NB4 (cell line): ENCODE results near the gene SESN3.

Source experiments
- DNase-seq: peaks from one replicate; pipeline ENCODE4 v3.0.0; 2010; ENCODE audit warnings: low read depth
- H3K4me3 ChIP-seq: one replicate; pipeline ENCODE4 v1.5.1; 2011; ENCODE audit warnings: mild to moderate bottlenecking, low read depth, low read length, moderate library complexity
- MYC ChIP-seq: IDR thresholded peaks from 2 replicates; pipeline ENCODE4 v1.6.1; 2011; ENCODE audit warnings: low read depth, low read length
- POLR2A ChIP-seq: IDR thresholded peaks from 2 replicates; pipeline ENCODE4 v1.6.1; 2011; ENCODE audit warnings: mild to moderate bottlenecking; ENCODE audit not compliant: insufficient read length; ENCODE audit errors: extremely low read depth
- TF ChIP-seq, protein P1 (sequence below): IDR thresholded peaks from one replicate; pipeline ENCODE4 v1.5.1; 2012; ENCODE audit warnings: low read depth, low read length
- TF ChIP-seq, protein P2 (sequence below): IDR thresholded peaks from 2 replicates; pipeline ENCODE4 v1.6.1; 2011; ENCODE audit warnings: low read depth, low read length

SESN3 gene

DNA sequence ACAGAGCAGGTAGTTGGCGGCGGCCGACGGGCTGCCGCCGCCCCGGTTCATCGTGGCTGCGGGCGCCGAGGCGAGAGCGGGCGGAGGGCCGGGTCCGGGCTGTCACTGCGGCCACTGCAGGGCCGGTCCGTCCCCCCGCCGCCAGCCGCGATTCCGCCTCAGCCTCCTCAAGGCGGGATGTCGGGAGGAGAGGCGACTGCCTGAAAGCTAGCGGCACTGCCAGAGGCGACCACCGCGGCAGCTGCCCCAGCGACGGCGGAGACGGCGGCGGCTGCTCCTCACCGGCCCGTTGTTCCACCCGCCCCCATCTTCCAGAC, 234 bp downstream of the SESN3 start:
- H3K4me3 ChIP-seq, result peak overlapping the region; percentile 84
- DNase-seq, result no peak
- TF ChIP-seq, protein P1, sequence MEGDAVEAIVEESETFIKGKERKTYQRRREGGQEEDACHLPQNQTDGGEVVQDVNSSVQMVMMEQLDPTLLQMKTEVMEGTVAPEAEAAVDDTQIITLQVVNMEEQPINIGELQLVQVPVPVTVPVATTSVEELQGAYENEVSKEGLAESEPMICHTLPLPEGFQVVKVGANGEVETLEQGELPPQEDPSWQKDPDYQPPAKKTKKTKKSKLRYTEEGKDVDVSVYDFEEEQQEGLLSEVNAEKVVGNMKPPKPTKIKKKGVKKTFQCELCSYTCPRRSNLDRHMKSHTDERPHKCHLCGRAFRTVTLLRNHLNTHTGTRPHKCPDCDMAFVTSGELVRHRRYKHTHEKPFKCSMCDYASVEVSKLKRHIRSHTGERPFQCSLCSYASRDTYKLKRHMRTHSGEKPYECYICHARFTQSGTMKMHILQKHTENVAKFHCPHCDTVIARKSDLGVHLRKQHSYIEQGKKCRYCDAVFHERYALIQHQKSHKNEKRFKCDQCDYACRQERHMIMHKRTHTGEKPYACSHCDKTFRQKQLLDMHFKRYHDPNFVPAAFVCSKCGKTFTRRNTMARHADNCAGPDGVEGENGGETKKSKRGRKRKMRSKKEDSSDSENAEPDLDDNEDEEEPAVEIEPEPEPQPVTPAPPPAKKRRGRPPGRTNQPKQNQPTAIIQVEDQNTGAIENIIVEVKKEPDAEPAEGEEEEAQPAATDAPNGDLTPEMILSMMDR, result no peak
- 0 out of 2 replicates have a peak, but pooled peaks have one; percentile 16 for TF ChIP-seq MYC

DNA sequence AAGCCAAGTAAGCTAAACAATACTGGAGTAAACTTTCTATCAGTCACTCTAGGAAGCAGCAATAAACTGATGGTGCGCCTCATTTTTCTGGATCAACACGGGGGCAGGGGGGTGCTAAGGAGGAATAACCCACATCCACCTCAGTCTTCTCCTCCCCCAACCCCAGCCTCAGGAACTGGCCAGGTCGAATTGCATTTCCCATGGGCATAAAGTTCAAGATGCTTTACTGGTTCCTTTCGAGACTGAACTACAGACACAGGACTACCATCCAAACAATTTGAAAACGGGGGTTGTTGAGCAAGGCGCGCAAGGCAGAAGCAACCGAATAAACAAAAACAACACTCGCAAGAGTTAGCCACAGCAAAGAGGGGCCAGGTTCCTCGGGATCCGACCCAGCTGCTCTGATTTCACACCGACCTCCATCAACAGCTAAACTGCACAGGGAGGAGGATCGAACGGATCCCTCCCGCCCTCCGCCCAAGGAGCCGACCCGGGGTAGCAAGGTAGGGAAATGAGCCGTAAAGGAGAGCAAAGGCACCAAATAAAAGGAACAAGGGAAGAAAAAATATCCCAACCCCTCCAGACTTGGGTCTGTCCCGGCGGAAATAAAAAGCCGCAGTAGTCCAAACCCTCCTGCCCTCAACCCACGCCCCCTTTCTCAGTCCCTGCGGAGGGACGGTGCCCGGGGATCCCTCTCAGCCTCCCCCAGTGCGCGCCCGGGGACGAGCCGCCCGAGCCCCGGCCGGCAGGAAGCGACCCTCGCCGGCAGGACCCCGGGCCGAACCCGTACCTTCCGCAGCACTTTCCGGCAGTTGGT, 801 bp downstream of the SESN3 start:
- no peak for TF ChIP-seq POLR2A
- TF ChIP-seq, protein P1, result no peak
- TF ChIP-seq, protein P2, sequence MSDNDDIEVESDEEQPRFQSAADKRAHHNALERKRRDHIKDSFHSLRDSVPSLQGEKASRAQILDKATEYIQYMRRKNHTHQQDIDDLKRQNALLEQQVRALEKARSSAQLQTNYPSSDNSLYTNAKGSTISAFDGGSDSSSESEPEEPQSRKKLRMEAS, result no peak
- no peak for TF ChIP-seq MYC
- peak; percentile 67 for DNase-seq
- H3K4me3 ChIP-seq, result peak overlapping the region; percentile 84

DNA sequence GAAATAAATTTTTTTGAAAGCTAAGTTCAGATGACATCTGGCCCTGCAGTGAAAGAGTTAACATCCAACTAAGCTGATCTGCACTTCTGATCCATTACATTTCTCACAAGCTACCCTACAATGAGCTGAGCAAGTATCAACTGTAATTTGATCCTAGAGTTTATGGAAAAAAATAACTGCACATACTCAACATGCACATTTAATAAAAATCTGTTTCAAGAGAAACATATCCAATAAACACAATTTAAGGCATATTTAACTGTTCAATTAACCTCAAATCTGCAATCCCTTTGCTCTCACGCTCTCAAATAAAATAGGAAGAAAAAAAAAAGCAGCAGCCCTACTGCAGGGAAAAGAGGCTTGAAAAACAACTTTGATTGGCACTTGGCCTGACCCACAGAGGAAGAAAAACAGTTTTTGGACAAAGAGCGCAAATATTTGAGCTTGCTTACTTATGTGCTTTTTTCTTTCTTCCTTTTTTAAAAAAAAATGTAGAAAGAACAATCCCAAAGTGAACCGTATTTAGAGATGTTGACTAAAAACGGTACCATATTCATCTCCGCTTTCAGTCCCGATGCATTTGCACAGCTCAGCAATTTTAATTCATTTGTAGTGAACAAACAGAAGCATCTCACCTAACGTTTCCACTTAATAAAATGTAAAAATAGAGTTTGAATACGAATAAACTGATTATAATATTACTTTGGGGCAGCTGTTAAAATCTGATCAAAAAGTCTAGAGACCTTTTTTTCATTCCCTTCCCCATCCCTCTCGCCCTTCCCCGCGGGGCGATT, 1.6 kb downstream of the SESN3 start:
- H3K4me3 ChIP-seq, result peak overlapping the region; percentile 84
- peak; percentile 43 for DNase-seq
- TF ChIP-seq, protein P2, result no peak
- TF ChIP-seq, protein P1, result no peak
- no peak for TF ChIP-seq MYC
- no peak for TF ChIP-seq POLR2A

DNA sequence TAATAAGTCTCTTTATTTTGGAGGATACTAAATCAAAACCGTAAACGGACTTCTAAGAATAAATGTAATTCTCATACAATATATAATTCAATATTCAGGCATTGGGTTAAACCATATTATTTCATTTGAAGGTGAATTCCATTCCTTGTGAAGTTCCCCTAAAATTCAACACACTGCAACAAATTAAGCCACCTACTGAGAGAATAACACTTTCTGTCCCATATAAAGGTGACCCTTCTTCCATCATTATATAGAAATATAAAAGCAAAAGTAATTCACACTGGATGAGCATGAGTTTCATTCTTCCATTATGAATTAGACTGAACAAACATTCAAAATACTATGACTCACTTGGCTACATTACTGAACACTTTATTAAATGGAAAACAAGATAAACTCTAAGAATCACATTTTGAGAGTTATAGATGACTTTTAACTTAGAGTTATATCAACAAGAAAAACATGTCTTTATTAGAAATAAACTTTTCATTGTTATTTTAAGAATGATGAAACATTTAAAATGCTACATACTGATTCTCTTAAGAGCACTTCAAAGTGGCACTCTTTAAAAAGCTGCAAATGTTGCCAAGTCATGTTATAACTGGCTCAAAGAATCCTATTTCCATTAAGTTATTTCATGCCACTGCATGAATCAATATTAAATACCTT, 2.8 kb downstream of the SESN3 start:
- peak; percentile 24 for DNase-seq
- H3K4me3 ChIP-seq, result peak overlapping the region; percentile 84
- TF ChIP-seq MYC (no peak), POLR2A (no peak)
- TF ChIP-seq, protein P2, result no peak
- TF ChIP-seq, protein P1, result no peak

DNA sequence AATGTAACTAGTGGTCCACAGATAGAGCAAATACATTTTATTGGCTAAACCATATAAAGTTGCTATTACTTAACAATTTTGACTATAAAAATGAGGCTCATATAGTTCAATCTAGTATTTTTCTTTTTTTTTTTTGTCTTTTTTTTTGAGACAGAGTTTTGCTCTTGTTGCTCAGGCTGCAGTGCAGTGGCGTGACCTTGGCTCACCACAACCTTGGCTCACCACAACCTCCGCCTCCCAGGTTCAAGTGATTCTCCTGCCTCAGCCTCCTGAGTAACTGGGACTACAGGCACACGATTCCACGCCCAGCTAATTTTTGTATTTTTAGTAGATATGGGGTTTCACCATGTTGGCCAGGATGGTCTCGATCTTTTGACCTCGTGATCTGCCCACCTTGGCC, 3.9 kb downstream of the SESN3 start:
- peak overlapping the region; percentile 84 for H3K4me3 ChIP-seq
- peak; percentile 43 for DNase-seq

DNA sequence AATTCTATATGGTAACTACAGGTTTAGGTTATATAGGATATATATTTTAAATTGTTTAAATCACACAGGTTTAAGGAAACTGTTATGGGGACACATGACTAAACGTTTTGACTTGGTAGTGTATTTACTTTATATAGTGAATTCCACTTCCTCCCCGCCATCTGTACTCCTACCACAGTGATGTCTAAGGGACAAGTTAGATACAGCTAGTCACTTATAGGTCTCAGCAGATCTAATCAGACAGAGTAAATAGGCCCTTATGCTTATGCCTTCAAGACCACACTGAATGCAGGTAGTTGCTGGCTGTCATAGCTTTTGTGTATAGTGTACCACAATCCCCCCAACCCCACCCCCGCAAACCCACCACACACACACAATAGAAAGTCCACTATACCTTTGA, 8.2 kb downstream of the SESN3 start:
- peak; percentile 30 for DNase-seq
- no peak overlapping the region for H3K4me3 ChIP-seq
- TF ChIP-seq, protein P2, result no peak
- TF ChIP-seq, protein P1, result no peak
- TF ChIP-seq MYC (no peak), POLR2A (no peak)
